Mucosa of rectum (tissue), 2 donors: ENCODE results near the gene PAH.

Experiments used
- H3K27ac ChIP-seq, 2 donors: one replicate each; pipeline ENCODE4 v1.7.0; 2013; ENCODE audit warnings: inconsistent platforms in 2 of 2, low read depth in 2 of 2, low read length in 2 of 2
- H3K27me3 ChIP-seq, 2 donors: one replicate each; pipeline ENCODE4 v1.7.0; 2013; ENCODE audit warnings: low read length in 2 of 2; ENCODE audit not compliant: control insufficient read depth in 2 of 2, insufficient read depth in 2 of 2
- H3K36me3 ChIP-seq, 2 donors: one replicate each; pipeline ENCODE4 v1.7.0; 2013; ENCODE audit warnings: low read length in 2 of 2; ENCODE audit not compliant: control insufficient read depth in 2 of 2, insufficient read depth in 2 of 2
- H3K4me1 ChIP-seq, 2 donors: one replicate each; pipeline ENCODE4 v1.7.0; 2013; ENCODE audit warnings: low read length in 2 of 2, mild to moderate bottlenecking in 1 of 2; ENCODE audit not compliant: control insufficient read depth in 2 of 2, insufficient read depth in 2 of 2
- H3K4me3 ChIP-seq, 2 donors: one replicate each; pipeline ENCODE4 v1.7.0; 2013; ENCODE audit warnings: low read length in 2 of 2
- H3K9ac ChIP-seq, 2 donors: one replicate each; pipeline ENCODE4 v1.7.0; 2013; ENCODE audit warnings: low read length in 2 of 2, low read depth in 1 of 2, mild to moderate bottlenecking in 1 of 2
- H3K9me3 ChIP-seq, 2 donors: one replicate each; pipeline ENCODE4 v1.7.0; 2013; ENCODE audit warnings: low read length in 2 of 2; ENCODE audit not compliant: control insufficient read depth in 2 of 2
- donor health status: healthy.
- donor health status: Normal muscosa, but diverticular disease.

Gene PAH

DNA sequence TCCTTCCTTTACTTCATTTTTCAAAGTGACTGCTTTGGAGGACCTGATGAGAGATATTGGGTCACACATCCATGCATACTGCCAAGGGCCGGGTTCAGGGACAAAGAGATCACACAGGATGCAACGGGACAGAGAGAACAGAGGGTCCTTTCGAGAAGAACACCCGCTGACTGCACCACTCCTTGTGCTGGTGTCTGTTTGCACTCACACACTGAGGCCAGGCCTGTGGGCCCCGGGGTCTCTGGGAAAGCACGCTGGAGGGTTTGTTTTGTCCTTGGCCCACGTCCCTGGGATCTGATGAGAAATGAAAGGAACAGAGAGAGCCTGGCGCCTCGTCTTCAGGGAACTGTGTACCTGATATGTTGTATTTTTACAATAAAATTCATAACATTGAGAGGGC lies 42.2 kb downstream of the PAH start:
- H3K36me3 ChIP-seq, result no peaks in the 10 kb centered on the region
- no peaks in the 10 kb centered on the region for H3K27me3 ChIP-seq
- no peak overlapping the region for H3K4me3 ChIP-seq
- H3K27ac ChIP-seq, result no peak overlapping the region
- H3K4me1 ChIP-seq, result no peaks in the 10 kb centered on the region
- H3K9me3 ChIP-seq, result no peaks in the 10 kb centered on the region
- no peak overlapping the region for H3K9ac ChIP-seq

DNA sequence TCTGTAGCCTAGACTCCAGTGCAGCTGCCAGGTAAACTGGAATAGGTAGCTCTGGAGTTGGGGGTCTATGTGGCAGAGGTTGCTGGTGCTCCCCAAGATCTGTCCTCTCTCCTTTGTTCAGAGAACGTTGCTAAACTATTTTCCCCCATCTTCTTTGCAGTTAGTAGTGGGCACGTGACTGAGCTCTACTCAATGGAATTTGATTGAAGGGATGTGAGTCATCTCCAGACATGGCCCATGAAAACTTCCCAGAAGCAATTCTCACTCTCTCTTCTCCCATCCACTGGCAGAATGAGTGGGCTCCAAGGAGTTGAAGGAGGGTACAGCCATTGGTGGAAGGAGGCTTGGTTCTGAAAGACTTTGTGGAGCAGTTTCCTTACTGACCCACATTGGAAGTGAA lies 44.0 kb downstream of the PAH start:
- no peaks in the 10 kb centered on the region for H3K36me3 ChIP-seq
- no peaks in the 10 kb centered on the region for H3K4me1 ChIP-seq
- no peak overlapping the region for H3K4me3 ChIP-seq
- H3K9me3 ChIP-seq, result no peaks in the 10 kb centered on the region
- H3K27me3 ChIP-seq, result no peaks in the 10 kb centered on the region
- no peak overlapping the region for H3K9ac ChIP-seq
- H3K27ac ChIP-seq, result no peak overlapping the region

DNA sequence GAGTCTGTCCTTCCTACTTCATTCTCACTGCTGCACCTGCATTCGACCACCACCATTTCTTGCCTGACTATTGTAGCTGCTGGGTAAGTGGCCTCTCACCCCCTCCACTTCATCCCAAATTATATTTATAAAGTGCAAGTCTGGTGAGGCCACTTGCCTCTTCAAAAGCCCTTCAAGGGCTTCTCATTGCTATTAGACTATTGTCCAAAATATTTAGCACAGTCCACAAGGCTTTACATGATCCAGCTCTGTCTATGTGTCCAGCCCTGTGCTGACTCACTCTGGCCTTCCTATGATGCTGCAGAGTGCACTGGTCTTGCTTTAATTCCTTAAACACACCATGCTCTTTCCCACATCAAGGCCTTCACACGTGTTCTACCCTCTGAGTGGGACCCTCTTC lies 46.0 kb downstream of the PAH start:
- Histone ChIP-seq H3K4me1 (no peaks in the 10 kb centered on the region), H3K4me3 (no peak overlapping the region), H3K27ac (no peak overlapping the region), H3K9me3 (no peaks in the 10 kb centered on the region), H3K36me3 (no peaks in the 10 kb centered on the region), H3K9ac (no peak overlapping the region), H3K27me3 (no peaks in the 10 kb centered on the region)

DNA sequence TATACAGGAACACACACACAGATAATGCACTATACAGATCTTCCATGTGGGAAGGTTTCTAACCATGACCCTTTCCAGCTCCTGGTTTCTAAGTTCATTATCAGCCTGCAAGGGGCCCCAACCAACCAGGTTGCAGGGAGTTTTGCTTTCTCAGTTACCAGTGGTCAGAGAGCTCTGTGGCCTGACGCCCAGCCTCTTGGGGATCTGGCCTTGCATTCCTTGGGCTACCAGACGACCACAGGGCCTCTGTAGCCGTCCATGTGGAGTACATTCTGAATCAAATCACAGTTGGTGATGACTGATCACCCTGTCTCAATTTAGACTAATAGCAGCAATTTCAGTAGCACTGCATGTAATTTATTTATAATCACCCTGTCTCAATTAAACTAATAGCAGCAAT lies 47.5 kb downstream of the PAH start:
- Histone ChIP-seq H3K4me1 (no peaks in the 10 kb centered on the region), H3K4me3 (no peak overlapping the region), H3K9ac (no peak overlapping the region), H3K27me3 (no peaks in the 10 kb centered on the region), H3K36me3 (no peaks in the 10 kb centered on the region), H3K27ac (no peak overlapping the region), H3K9me3 (no peaks in the 10 kb centered on the region)

DNA sequence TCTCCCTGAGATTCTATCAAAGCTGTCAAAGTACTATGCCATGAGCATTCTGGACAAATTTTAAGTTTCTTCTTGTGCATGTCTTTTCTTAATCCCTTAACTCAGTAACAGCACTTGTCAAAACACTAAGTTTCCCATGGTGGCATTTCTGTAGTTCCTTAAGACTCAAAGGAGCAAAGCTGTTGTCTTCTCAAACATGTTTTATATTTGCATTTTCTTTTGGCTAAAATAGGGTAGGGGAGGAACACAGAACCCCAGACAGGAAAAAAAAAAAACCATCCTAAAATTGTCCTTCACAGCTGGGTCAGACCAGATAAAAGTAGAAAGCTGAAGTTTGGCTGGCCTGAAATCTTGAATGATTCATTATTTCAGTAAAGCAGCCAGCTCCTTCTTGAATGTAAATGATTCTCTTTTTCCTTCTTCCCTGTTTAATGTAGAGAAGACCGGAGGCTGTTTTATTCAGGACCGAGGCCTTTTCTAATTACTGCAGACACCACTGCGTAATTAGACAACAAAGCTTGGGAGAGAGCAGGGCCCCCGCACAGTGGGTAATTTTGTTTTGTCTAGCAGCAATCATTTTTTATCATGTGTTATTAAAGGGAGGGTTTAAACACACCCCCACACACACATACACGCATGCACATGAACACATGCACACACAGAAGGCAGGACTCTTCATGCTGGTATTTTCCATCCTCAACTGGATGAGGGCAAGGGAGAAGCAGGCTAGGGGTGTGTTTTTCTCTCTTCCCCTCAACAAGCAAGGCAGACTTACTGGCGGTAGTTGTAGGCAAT lies 51.0 kb downstream of the PAH start:
- no peak overlapping the region for H3K4me3 ChIP-seq
- H3K27me3 ChIP-seq, result no peaks in the 10 kb centered on the region
- no peak overlapping the region for H3K9ac ChIP-seq
- H3K27ac ChIP-seq, result no peak overlapping the region
- no peaks in the 10 kb centered on the region for H3K9me3 ChIP-seq
- no peaks in the 10 kb centered on the region for H3K36me3 ChIP-seq
- H3K4me1 ChIP-seq, result no peaks in the 10 kb centered on the region

DNA sequence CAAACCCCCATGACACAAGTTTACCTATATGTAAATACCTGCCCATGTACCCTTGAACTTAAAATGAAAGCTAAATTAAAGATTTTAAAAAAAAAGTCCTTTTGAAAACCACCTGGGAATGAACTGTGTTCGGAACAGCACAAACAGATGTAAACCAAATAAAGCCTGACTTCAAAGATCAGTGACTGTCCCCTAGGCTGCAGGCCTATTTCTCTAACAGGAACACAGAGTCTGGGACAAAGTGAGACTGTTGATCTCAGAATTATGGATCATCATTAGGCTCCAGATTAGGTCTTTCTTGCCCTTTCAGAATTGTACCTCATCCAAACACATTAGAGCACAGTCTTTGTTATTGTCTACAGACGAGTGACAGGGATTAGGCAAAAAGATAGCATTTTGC lies 54.6 kb downstream of the PAH start:
- Histone ChIP-seq H3K27me3 (no peaks in the 10 kb centered on the region), H3K4me3 (no peak overlapping the region), H3K9ac (no peak overlapping the region), H3K27ac (no peak overlapping the region), H3K4me1 (no peaks in the 10 kb centered on the region), H3K9me3 (no peaks in the 10 kb centered on the region), H3K36me3 (no peaks in the 10 kb centered on the region)

DNA sequence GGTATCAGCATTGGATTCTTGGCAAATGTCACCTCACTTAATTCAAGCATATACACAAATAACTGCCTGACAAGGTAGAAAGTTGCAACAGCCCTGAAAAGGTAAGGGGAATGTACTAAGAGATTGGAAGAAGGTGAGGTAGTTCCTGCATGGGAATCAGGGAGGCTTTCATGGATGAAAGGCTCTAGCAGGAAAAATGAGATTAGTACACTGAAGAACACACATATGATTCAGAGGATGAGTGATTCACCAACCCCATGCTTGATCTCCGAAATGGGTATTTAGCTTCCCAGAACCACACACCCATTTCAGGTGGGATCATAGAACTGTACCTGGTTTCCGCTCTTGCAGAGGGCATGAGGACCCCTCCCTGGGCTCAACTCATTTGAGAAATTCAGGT lies 65.8 kb downstream of the PAH start:
- Histone ChIP-seq H3K4me1 (no peaks in the 10 kb centered on the region), H3K36me3 (no peaks in the 10 kb centered on the region), H3K9ac (no peak overlapping the region)

DNA sequence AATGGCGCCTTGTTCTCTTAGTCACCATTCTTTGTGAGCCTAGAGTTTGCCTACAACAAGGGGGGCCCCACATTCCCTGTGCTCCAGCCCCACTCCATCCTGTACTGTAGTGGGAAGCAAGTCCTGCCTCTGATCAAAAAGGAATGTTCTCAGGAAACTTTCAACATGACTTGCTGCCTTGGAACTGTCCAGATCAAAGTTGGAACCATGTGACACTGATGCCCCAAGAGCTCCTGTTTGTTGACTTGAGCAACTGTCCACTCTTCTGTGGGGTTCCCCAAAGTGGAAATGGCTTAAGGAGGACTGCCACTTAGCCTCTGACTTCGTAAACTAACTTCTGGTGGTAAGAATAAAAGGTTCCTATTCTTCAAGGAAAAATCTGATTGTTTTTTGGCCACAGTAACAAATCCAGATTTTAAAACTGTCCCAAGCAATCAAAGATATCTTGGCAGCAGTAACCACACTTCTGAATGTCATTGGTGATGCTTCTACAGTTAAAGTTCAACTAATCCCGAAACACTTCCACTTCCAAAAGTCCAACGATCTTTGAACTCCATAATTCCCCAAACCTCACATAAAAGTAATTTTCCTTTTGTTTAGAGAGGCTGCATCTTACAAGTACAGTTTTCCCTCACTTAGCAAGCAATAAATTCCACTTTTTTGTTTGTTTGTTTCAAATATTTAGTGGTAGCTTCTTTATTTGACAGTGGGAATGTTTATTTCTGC lies 67.2 kb downstream of the PAH start:
- Histone ChIP-seq H3K9ac (no peak overlapping the region), H3K27ac (no peak overlapping the region), H3K36me3 (no peaks in the 10 kb centered on the region), H3K4me1 (no peaks in the 10 kb centered on the region), H3K9me3 (no peaks in the 10 kb centered on the region), H3K27me3 (no peaks in the 10 kb centered on the region), H3K4me3 (no peak overlapping the region)

More for the DNA sequence above, 65.8 kb downstream of the PAH start:
- no peak overlapping the region for H3K4me3 ChIP-seq
- H3K9me3 ChIP-seq, result no peaks in the 10 kb centered on the region
- no peak overlapping the region for H3K27ac ChIP-seq
- no peaks in the 10 kb centered on the region for H3K27me3 ChIP-seq

DNA sequence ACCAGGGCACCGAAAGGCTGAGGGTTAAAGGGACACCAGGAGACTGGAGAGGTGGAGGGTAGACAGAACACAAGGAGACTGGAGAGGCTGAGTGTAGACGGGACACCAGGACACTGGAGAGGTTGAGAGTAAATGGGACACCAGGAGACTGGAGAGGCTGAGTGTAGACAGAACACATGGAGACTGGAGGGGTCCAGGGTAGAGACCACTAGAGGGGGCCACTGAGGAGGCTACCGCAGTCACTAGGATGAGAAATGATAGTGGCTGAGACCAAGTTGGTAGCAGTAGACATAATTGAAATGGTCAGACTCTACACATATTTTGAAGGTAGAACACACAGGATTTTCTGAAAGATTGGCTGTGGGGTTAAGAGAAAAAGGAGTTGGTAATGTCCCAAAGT lies 68.2 kb downstream of the PAH start:
- H3K9ac ChIP-seq, result no peak overlapping the region

DNA sequence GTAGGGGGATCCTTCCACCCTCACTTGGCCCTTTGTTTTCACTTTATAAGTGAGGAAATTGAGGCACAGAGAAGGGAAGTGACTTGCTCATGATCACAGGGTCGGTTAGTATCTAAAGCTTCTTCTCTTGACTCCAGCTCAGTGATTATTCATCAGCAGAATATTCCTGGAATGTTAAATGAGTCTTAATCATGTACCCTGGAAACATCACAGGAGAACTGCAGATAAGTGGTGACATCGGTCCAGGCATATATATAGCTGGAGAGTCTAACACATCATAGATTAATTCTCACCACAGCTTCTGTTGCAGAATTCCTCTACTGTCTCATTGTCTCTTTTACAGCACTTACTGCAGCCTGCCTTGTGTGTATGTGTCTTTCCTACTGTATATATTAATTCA lies 69.9 kb downstream of the PAH start:
- Histone ChIP-seq H3K9me3 (no peaks in the 10 kb centered on the region), H3K27ac (no peak overlapping the region), H3K9ac (no peak overlapping the region), H3K36me3 (no peaks in the 10 kb centered on the region), H3K4me3 (no peak overlapping the region), H3K4me1 (no peaks in the 10 kb centered on the region), H3K27me3 (no peaks in the 10 kb centered on the region)

More for the DNA sequence above, 68.2 kb downstream of the PAH start:
- Histone ChIP-seq H3K27ac (no peak overlapping the region), H3K9me3 (no peaks in the 10 kb centered on the region), H3K4me3 (no peak overlapping the region), H3K27me3 (no peaks in the 10 kb centered on the region), H3K36me3 (no peaks in the 10 kb centered on the region), H3K4me1 (no peaks in the 10 kb centered on the region)
